NCI-H1092 (cell line): Measurements from ENCODE around the gene C21orf58.

ENCODE experiments used
- DNase-seq: peaks from one replicate; lab custom pipeline; 2025; lab: John Stamatoyannopoulos, UW

Gene C21orf58

GRCh38 chr21:46255166-46255565 is 68.5 kb downstream of the C21orf58 start:
- no peak for DNase-seq

GRCh38 chr21:46254208-46254975 is 69.3 kb downstream of the C21orf58 start:
- no peak for DNase-seq

GRCh38 chr21:46253610-46254124 is 70.0 kb downstream of the C21orf58 start:
- DNase-seq = no peak

- DNase-seq = no peak
These were observed 70.8 kb downstream of the C21orf58 start for GRCh38 chr21:46252840-46253239.
